Measurements from ENCODE around the gene ENOX1. TPM values are rescaled to one million over a fixed set of nuclear protein-coding genes. Genes with fewer than 3 reads are reported as not detected.
A peak's percentile ranks its signal among the peaks of the same experiment; 100 is the strongest.

Gene ENOX1
- total RNA-seq, 1 donor from 2014 or later, result 2.0 TPM

GRCh38 chr13:43786472-43786765, 353 bp downstream of the ENOX1 start:
- Mint-ChIP-seq H3K36me3 (ENCODE audit: low read depth) (no peaks in the 10 kb centered on the region), H3K4me1 (ENCODE audit: low read depth) (peaks cover 19% of the 10 kb centered on the region), H3K9me3 (ENCODE audit: low read depth) (no peaks in the 10 kb centered on the region), H3K4me3 (ENCODE audit: unreplicated experiment) (peak overlapping the region; percentile 88), H3K27me3 (ENCODE audit: low read depth) (no peaks in the 10 kb centered on the region), H3K27ac (ENCODE audit: unreplicated experiment) (no peak overlapping the region)
- DNase-seq (ENCODE audit: low spot score), result peak; percentile 83
- TF ChIP-seq, protein P1, sequence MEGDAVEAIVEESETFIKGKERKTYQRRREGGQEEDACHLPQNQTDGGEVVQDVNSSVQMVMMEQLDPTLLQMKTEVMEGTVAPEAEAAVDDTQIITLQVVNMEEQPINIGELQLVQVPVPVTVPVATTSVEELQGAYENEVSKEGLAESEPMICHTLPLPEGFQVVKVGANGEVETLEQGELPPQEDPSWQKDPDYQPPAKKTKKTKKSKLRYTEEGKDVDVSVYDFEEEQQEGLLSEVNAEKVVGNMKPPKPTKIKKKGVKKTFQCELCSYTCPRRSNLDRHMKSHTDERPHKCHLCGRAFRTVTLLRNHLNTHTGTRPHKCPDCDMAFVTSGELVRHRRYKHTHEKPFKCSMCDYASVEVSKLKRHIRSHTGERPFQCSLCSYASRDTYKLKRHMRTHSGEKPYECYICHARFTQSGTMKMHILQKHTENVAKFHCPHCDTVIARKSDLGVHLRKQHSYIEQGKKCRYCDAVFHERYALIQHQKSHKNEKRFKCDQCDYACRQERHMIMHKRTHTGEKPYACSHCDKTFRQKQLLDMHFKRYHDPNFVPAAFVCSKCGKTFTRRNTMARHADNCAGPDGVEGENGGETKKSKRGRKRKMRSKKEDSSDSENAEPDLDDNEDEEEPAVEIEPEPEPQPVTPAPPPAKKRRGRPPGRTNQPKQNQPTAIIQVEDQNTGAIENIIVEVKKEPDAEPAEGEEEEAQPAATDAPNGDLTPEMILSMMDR (IDR thresholded peaks at IDR 0.05), result no peak

- TF ChIP-seq, protein P1 (IDR thresholded peaks at IDR 0.05), result no peak
- no peaks in the 10 kb centered on the region for H3K27me3 Mint-ChIP-seq (ENCODE audit: low read depth)
- no peak overlapping the region for H3K27ac Mint-ChIP-seq (ENCODE audit: unreplicated experiment)
- H3K9me3 Mint-ChIP-seq (ENCODE audit: low read depth), result no peaks in the 10 kb centered on the region
- peaks cover 19% of the 10 kb centered on the region for H3K4me1 Mint-ChIP-seq (ENCODE audit: low read depth)
- DNase-seq (ENCODE audit: low spot score), result peak; percentile 95
- H3K36me3 Mint-ChIP-seq (ENCODE audit: low read depth), result no peaks in the 10 kb centered on the region
- H3K4me3 Mint-ChIP-seq (ENCODE audit: unreplicated experiment), result peak overlapping the region; percentile 88
Observed at GRCh38 chr13:43785650-43786471, 911 bp downstream of the ENOX1 start.

DNA sequence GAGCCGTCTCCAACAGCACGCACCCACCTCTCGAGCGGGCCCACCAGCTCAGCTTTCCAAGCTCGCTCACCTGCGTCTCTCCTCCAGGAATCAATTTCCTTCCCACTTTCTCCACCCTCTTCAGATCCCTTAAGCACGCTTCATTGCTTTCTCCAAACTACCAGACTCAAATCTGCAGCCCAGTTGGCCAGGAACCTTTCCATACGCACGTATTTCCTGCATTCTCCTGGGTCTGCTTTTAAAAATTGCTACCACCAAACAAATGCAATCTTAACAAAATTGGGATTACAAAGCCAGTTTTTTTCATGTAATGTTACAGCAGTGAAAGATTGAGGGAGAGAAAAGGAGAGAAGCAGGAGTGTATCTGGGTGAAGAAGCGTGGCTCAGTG, 1.5 kb downstream of the ENOX1 start:
- Mint-ChIP-seq H3K4me1 (ENCODE audit: low read depth) (peaks cover 19% of the 10 kb centered on the region), H3K27ac (ENCODE audit: unreplicated experiment) (no peak overlapping the region), H3K9me3 (ENCODE audit: low read depth) (no peaks in the 10 kb centered on the region), H3K36me3 (ENCODE audit: low read depth) (no peaks in the 10 kb centered on the region), H3K27me3 (ENCODE audit: low read depth) (no peaks in the 10 kb centered on the region), H3K4me3 (ENCODE audit: unreplicated experiment) (peak overlapping the region; percentile 88)
- TF ChIP-seq, protein P1 (IDR thresholded peaks at IDR 0.05), result no peak
- DNase-seq (ENCODE audit: low spot score), result no peak

GRCh38 chr13:43784496-43784895, 2.3 kb downstream of the ENOX1 start:
- Mint-ChIP-seq H3K4me1 (ENCODE audit: low read depth) (peaks cover 19% of the 10 kb centered on the region), H3K27me3 (ENCODE audit: low read depth) (no peaks in the 10 kb centered on the region), H3K27ac (ENCODE audit: unreplicated experiment) (no peak overlapping the region), H3K36me3 (ENCODE audit: low read depth) (no peaks in the 10 kb centered on the region), H3K9me3 (ENCODE audit: low read depth) (no peaks in the 10 kb centered on the region), H3K4me3 (ENCODE audit: unreplicated experiment) (no peak overlapping the region)
- DNase-seq (ENCODE audit: low spot score), result no peak
- TF ChIP-seq, protein P1 (IDR thresholded peaks at IDR 0.05), result no peak

DNA sequence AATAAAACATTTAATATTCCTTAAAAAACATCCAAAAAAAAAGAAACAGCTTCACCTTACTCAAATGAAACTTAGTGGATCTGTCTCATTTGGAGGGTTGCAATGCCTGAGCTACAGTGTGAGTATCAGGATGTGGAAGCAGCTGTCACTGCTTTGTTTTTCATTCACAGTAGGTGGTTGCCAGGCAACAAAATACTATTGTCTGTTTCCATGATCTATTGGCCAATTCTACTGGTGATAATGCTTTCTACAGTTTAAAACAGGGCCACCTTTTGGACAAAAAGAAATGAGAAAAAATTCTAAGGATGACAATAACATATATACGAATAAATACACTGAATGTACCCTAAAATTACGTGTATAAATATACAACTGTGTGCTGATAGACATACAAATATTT, 3.0 kb downstream of the ENOX1 start:
- peaks cover 19% of the 10 kb centered on the region for H3K4me1 Mint-ChIP-seq (ENCODE audit: low read depth)
- TF ChIP-seq, protein P1 (IDR thresholded peaks at IDR 0.05), result peak; percentile 29
- no peaks in the 10 kb centered on the region for H3K27me3 Mint-ChIP-seq (ENCODE audit: low read depth)
- no peak overlapping the region for H3K4me3 Mint-ChIP-seq (ENCODE audit: unreplicated experiment)
- no peak overlapping the region for H3K27ac Mint-ChIP-seq (ENCODE audit: unreplicated experiment)
- no peaks in the 10 kb centered on the region for H3K36me3 Mint-ChIP-seq (ENCODE audit: low read depth)
- no peaks in the 10 kb centered on the region for H3K9me3 Mint-ChIP-seq (ENCODE audit: low read depth)
- no peak for DNase-seq (ENCODE audit: low spot score)
